Spleen (tissue), 11 donors: ENCODE measurements around the gene OSBPL8. TPM values are rescaled to one million over a fixed set of nuclear protein-coding genes. Genes with fewer than 3 reads are reported as not detected.

Experiments
- DNase-seq: peaks from one replicate; pipeline ENCODE4 v3.0.0-alpha.2; 2020
- H3K27ac ChIP-seq, 8 donors: fragments of 200-600 bp; sonication (generic) in 7 of 8; 1 replicate in 4 of 8; 2 replicates in 4 of 8; pipeline versions ENCODE4 v1.5.0 to v1.8.0; 2016 to 2021; ENCODE audit warnings: inconsistent platforms in 4 of 8, mild to moderate bottlenecking in 4 of 8, moderate library complexity in 1 of 8
- H3K27me3 ChIP-seq, 7 donors: fragments of 200-600 bp; sonication (generic) in 6 of 7; replicated peaks in 1 of 7; 1 replicate in 4 of 7; 2 replicates in 3 of 7; pipeline versions ENCODE4 v1.5.0 to v1.8.0; 2016 to 2021; ENCODE audit warnings: inconsistent platforms in 3 of 7, mild to moderate bottlenecking in 1 of 7
- H3K36me3 ChIP-seq, 6 donors: fragments of 200-600 bp; sonication (generic) in 5 of 6; 1 replicate in 4 of 6; 2 replicates in 2 of 6; pipeline versions ENCODE4 v1.5.0 to v1.8.0; 2016 to 2021; ENCODE audit warnings: inconsistent platforms in 2 of 6
- H3K4me1 ChIP-seq, 6 donors: fragments of 200-600 bp; sonication (generic) in 5 of 6; 1 replicate in 3 of 6; 2 replicates in 3 of 6; pipeline versions ENCODE4 v1.5.0 to v1.8.0; 2016 to 2021; ENCODE audit warnings: inconsistent platforms in 3 of 6
- H3K4me3 ChIP-seq, 8 donors: fragments of 200-600 bp; sonication (generic) in 7 of 8; 1 replicate in 4 of 8; 2 replicates in 4 of 8; pipeline versions ENCODE4 v1.5.0 to v1.8.0; 2016 to 2021; ENCODE audit warnings: inconsistent platforms in 4 of 8, mild to moderate bottlenecking in 4 of 8, moderate library complexity in 2 of 8
- H3K9me3 ChIP-seq, 8 donors: fragments of 200-600 bp; sonication (generic) in 7 of 8; 1 replicate in 4 of 8; 2 replicates in 4 of 8; pipeline versions ENCODE4 v1.5.0 to v1.8.0; 2016 to 2021; ENCODE audit warnings: inconsistent platforms in 4 of 8
- CTCF ChIP-seq, 11 experiments: fragments of 200-600 bp in 7 of 11; fragments of 450-650 bp in 4 of 11; sonication (generic) in 4 of 11; IDR thresholded peaks in 8 of 11; conservative IDR thresholded peaks in 3 of 11; 1 replicate in 7 of 11; 2 replicates in 4 of 11; pipeline versions ENCODE4 v1.4.0 to v1.8.0; 2016 to 2021; ENCODE audit warnings: antibody characterized with exemption in 11 of 11, inconsistent platforms in 4 of 11, mild to moderate bottlenecking in 1 of 11
- POLR2A ChIP-seq, 3 donors: fragments of 450-650 bp; IDR thresholded peaks; one replicate each; pipeline ENCODE4 v1.5.1; 2017; ENCODE audit warnings: antibody characterized with exemption in 3 of 3, mild to moderate bottlenecking in 1 of 3
- POLR2AphosphoS5 ChIP-seq, 3 donors: sonication (generic); formaldehyde crosslinking; IDR thresholded peaks; one replicate each; pipeline ENCODE4 v1.5.1; 2017; ENCODE audit warnings: antibody characterized with exemption in 3 of 3
- WGBS, 5 donors: extraction: QIAGEN DNeasy Blood & Tissue Kit in 3 of 5; methylation state at CpG; one replicate each; pipeline versions ENCODE4 v1.1.5 to v1.1.7; 2013 to 2018; 5-methylcytosine and 5-hydroxymethylcytosine counted together
- intact Hi-C: fragments of 100-400 bp; cut with DNase I; formaldehyde crosslinking; loops from one replicate; pipeline ENCODE4 v1.15.0; 2023; ENCODE audit warnings: low total_unique reads
- polyA plus RNA-seq, 3 donors: library from polyadenylated mRNA; stranded (reverse); fragments of 200-250 nt; gene quantifications; one replicate each; pipeline ENCODE4 v1.2.1, GENCODE V29; 2013
- total RNA-seq, 7 donors: library from RNA; depleted of rRNA in 3 of 7; stranded (reverse); fragments of >200 nt in 3 of 7; fragmentation: NEBNext Ultra II Directional in 4 of 7; extraction: Animal tissue kit (Norgen Biotek cat#: 25700) in 4 of 7; gene quantifications; one replicate each; pipeline versions ENCODE4 v1.1.0 to v1.2.1, GENCODE V29; 2016 to 2021
- donor health status: healthy with polysubstance abuse.
- donor health status: DM: no; HTN: no; CAD: no; lungs with moderate emphysema.
- donor health status: DM: no; HTN: no; CAD: no.
- donor health status: Bipolar disorder and iron deficiency.
- donor health status: healthy.
- donor health status: DM: no; HTN: no; CAD: no.
- donor health status: DM: yes; HTN: yes; CAD: no.

Gene OSBPL8
- total and polyA plus RNA-seq, 10 donors: 10.7 to 127 (median 109) TPM

GRCh38 chr12:76449993-76450392 lies 109.6 kb downstream of the OSBPL8 start:
- intact Hi-C loops: no loop called here
- 95 to 98% (median 97%) methylated on average over 3 of the region's 3 CpGs for WGBS, 5 donors
- Histone ChIP-seq H3K4me3 (no peak overlapping the region), H3K9me3 (no peaks in the 10 kb centered on the region), H3K36me3 (peaks cover 0 to 38% (median 13%) of the 10 kb centered on the region in 6 donors), H3K27me3 (no peaks in the 10 kb centered on the region), H3K27ac (no peak overlapping the region), H3K4me1 (peaks cover 0 to 8% (median 0%) of the 10 kb centered on the region in 6 donors)
- TF ChIP-seq CTCF (IDR thresholded peaks at IDR 0.05 in 8 of 11, conservative IDR thresholded peaks at IDR 0.05 in 3 of 11): no peak
- no peak for TF ChIP-seq POLR2AphosphoS5 (IDR thresholded peaks at IDR 0.05)
- no peak for TF ChIP-seq POLR2A (IDR thresholded peaks at IDR 0.05)
- no peak for DNase-seq

- H3K27ac ChIP-seq: peak overlapping the region in 1 of 8 donors; percentile 28
- DNase-seq: no peak
- no peaks in the 10 kb centered on the region for H3K9me3 ChIP-seq
- H3K4me3 ChIP-seq: no peak overlapping the region
- WGBS, 5 donors: 88 to 95% (median 94%) methylated on average over 2 of the region's 2 CpGs
- peaks cover 0 to 8% (median 2%) of the 10 kb centered on the region in 6 donors for H3K4me1 ChIP-seq
- H3K36me3 ChIP-seq: peaks cover 0 to 38% (median 13%) of the 10 kb centered on the region in 6 donors
- intact Hi-C loops: no loop called here
- TF ChIP-seq POLR2AphosphoS5 (IDR thresholded peaks at IDR 0.05) (no peak), POLR2A (IDR thresholded peaks at IDR 0.05) (no peak), CTCF (IDR thresholded peaks at IDR 0.05 in 8 of 11, conservative IDR thresholded peaks at IDR 0.05 in 3 of 11) (no peak)
- no peaks in the 10 kb centered on the region for H3K27me3 ChIP-seq
Observed at GRCh38 chr12:76449583-76449982, 110.0 kb downstream of the OSBPL8 start.

GRCh38 chr12:76449016-76449415 lies 110.6 kb downstream of the OSBPL8 start:
- H3K27me3 ChIP-seq: no peaks in the 10 kb centered on the region
- peaks cover 0 to 8% (median 2%) of the 10 kb centered on the region in 6 donors for H3K4me1 ChIP-seq
- intact Hi-C loops: no loop called here
- no peak overlapping the region for H3K4me3 ChIP-seq
- no peaks in the 10 kb centered on the region for H3K9me3 ChIP-seq
- WGBS, 5 donors: 74 to 90% (median 84%) methylated on average over 1 of the region's 1 CpG
- peak overlapping the region in 1 of 8 donors; percentile 28 for H3K27ac ChIP-seq
- no peak for DNase-seq
- no peak for TF ChIP-seq POLR2AphosphoS5 (IDR thresholded peaks at IDR 0.05)
- TF ChIP-seq POLR2A (IDR thresholded peaks at IDR 0.05): no peak
- TF ChIP-seq CTCF (IDR thresholded peaks at IDR 0.05 in 8 of 11, conservative IDR thresholded peaks at IDR 0.05 in 3 of 11): no peak
- H3K36me3 ChIP-seq: peaks cover 0 to 38% (median 13%) of the 10 kb centered on the region in 6 donors

GRCh38 chr12:76446090-76446489 lies 113.5 kb downstream of the OSBPL8 start:
- intact Hi-C loops: no loop called here
- no peak for DNase-seq
- Histone ChIP-seq H3K4me1 (peaks cover 0 to 19% (median 4%) of the 10 kb centered on the region in 6 donors), H3K27ac (no peak overlapping the region), H3K27me3 (no peaks in the 10 kb centered on the region), H3K36me3 (peaks cover 0 to 33% (median 13%) of the 10 kb centered on the region in 6 donors), H3K9me3 (no peaks in the 10 kb centered on the region), H3K4me3 (no peak overlapping the region)
- 94 to 98% (median 97%) methylated on average over 1 of the region's 1 CpG for WGBS, 5 donors
- no peak for TF ChIP-seq POLR2A (IDR thresholded peaks at IDR 0.05)
- TF ChIP-seq CTCF (IDR thresholded peaks at IDR 0.05 in 8 of 11, conservative IDR thresholded peaks at IDR 0.05 in 3 of 11): no peak
- TF ChIP-seq POLR2AphosphoS5 (IDR thresholded peaks at IDR 0.05): no peak
